A673 (cell line): ENCODE measurements around the gene RHOF. TPM values are rescaled to one million over a fixed set of nuclear protein-coding genes. Genes with fewer than 3 reads are reported as not detected.

Experiments used
- BruUV-seq: library from RNA; stranded (reverse); fragments of 400-500 nt; replicated peaks from 2 replicates; lab custom pipeline; 2021; lab: Mats Ljungman, UMichigan
- CTCF ChIA-PET: fragments of 300-600 bp; sonication (Branson Sonifier 250); formaldehyde crosslinking; loops from one replicate; lab custom pipeline; 2022; ENCODE audit warnings: antibody characterized with exemption; lab: Charles Lee
- POLR2A ChIA-PET: fragments of 300-600 bp; sonication (Branson Sonifier 250); formaldehyde crosslinking; loops from one replicate; lab custom pipeline; 2022; ENCODE audit warnings: antibody characterized with exemption; ENCODE audit not compliant: low non-redundant PET; lab: Charles Lee
- DNase-seq: peaks from one replicate; pipeline ENCODE4 v3.0.0-alpha.2; 2015; ENCODE audit warnings: low spot score
- H3K27ac ChIP-seq: fragments of 200-600 bp; sonication (generic); 2 replicates; pipeline ENCODE4 v1.5.1; 2016; ENCODE audit warnings: mixed run types, low read depth, mild to moderate bottlenecking, mixed read lengths, antibody characterized with exemption, low read length; ENCODE audit not compliant: poor library complexity, severe bottlenecking
- H3K27me3 ChIP-seq: fragments of 200-600 bp; sonication (generic); replicated peaks from 2 replicates; pipeline ENCODE4 v1.6.1; 2017; ENCODE audit warnings: mixed run types, low read depth, mild to moderate bottlenecking, mixed read lengths, antibody characterized with exemption, low read length; ENCODE audit not compliant: insufficient read depth, poor library complexity
- H3K36me3 ChIP-seq: fragments of 200-600 bp; sonication (generic); 2 replicates; pipeline ENCODE4 v1.6.1; 2016; ENCODE audit warnings: mixed run types, mild to moderate bottlenecking, mixed read lengths, antibody characterized with exemption, low read length; ENCODE audit not compliant: insufficient read depth, poor library complexity, severe bottlenecking
- H3K4me1 ChIP-seq: fragments of 200-600 bp; sonication (generic); 2 replicates; pipeline ENCODE4 v1.6.1; 2017; ENCODE audit warnings: mixed run types, mild to moderate bottlenecking, mixed read lengths, antibody characterized with exemption, low read length; ENCODE audit not compliant: insufficient read depth, poor library complexity, severe bottlenecking
- H3K4me3 ChIP-seq: fragments of 200-600 bp; sonication (generic); 2 replicates; pipeline ENCODE4 v1.5.1; 2016; ENCODE audit warnings: low read depth, mixed run types, mild to moderate bottlenecking, mixed read lengths, low read length; ENCODE audit not compliant: poor library complexity, severe bottlenecking
- H3K9me3 ChIP-seq: fragments of 200-600 bp; sonication (generic); 2 replicates; pipeline ENCODE4 v1.6.1; 2016; ENCODE audit warnings: mixed run types, low read depth, mild to moderate bottlenecking, mixed read lengths, antibody characterized with exemption, low read length; ENCODE audit not compliant: poor library complexity, severe bottlenecking
- EZH2 ChIP-seq: fragments of 200-600 bp; sonication (generic); IDR thresholded peaks from 2 replicates; pipeline ENCODE4 v1.6.1; 2017; ENCODE audit warnings: borderline replicate concordance, low read depth, mild to moderate bottlenecking, mixed read lengths, antibody characterized with exemption, low read length; ENCODE audit not compliant: poor library complexity, severe bottlenecking
- intact Hi-C: fragments of 100-400 bp; cut with micrococcal nuclease; formaldehyde crosslinking; loops from one replicate; pipeline ENCODE4 v1.10.0; 2022; ENCODE audit not compliant: unreplicated experiment
- total RNA-seq: library from RNA; stranded (reverse); gene quantifications from 2 replicates; pipeline ENCODE4 v1.2.3, GENCODE V29; 2021
- TF ChIP-seq, protein P1 (sequence below): fragments of 300-800, 200-600 bp; sonication (generic); conservative IDR thresholded peaks from 2 replicates; pipeline ENCODE4 v1.5.1; 2017; ENCODE audit warnings: low read depth, mild to moderate bottlenecking, antibody characterized with exemption, low read length, moderate library complexity, mixed read lengths

Gene RHOF
- total RNA-seq, 1 experiment from 2014 or later = 21.1 TPM

DNA sequence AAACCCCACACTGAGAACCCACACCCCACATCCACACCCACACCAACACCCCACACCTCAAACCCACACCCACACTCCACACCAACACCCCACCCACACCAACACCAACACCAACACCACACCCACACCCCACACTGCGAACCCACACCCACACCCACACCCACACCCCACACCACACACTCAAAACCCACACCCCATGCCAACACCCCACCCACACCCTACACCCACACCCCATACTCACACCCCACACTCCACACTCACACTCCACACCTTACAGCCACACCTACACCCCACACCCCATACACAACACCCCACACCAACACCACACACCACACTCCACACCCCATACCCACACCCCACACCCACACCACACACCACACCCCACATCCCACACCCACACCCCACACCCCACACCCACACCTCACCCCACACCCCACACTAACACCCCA is 43.0 kb downstream of the RHOF start:
- ChIA-PET POLR2A (no interaction called here), CTCF (no interaction called here)
- H3K9me3 ChIP-seq = no peaks in the 10 kb centered on the region
- H3K4me1 ChIP-seq = peaks cover 6% of the 10 kb centered on the region
- H3K27ac ChIP-seq = no peak overlapping the region
- H3K36me3 ChIP-seq = no peaks in the 10 kb centered on the region
- intact Hi-C loops = no loop called here
- H3K27me3 ChIP-seq = no peaks in the 10 kb centered on the region
- TF ChIP-seq EZH2 = no peak
- TF ChIP-seq, protein P1, sequence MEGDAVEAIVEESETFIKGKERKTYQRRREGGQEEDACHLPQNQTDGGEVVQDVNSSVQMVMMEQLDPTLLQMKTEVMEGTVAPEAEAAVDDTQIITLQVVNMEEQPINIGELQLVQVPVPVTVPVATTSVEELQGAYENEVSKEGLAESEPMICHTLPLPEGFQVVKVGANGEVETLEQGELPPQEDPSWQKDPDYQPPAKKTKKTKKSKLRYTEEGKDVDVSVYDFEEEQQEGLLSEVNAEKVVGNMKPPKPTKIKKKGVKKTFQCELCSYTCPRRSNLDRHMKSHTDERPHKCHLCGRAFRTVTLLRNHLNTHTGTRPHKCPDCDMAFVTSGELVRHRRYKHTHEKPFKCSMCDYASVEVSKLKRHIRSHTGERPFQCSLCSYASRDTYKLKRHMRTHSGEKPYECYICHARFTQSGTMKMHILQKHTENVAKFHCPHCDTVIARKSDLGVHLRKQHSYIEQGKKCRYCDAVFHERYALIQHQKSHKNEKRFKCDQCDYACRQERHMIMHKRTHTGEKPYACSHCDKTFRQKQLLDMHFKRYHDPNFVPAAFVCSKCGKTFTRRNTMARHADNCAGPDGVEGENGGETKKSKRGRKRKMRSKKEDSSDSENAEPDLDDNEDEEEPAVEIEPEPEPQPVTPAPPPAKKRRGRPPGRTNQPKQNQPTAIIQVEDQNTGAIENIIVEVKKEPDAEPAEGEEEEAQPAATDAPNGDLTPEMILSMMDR = no peak
- BruUV-seq = no TSS peak
- H3K4me3 ChIP-seq = no peak overlapping the region
- DNase-seq = no peak

DNA sequence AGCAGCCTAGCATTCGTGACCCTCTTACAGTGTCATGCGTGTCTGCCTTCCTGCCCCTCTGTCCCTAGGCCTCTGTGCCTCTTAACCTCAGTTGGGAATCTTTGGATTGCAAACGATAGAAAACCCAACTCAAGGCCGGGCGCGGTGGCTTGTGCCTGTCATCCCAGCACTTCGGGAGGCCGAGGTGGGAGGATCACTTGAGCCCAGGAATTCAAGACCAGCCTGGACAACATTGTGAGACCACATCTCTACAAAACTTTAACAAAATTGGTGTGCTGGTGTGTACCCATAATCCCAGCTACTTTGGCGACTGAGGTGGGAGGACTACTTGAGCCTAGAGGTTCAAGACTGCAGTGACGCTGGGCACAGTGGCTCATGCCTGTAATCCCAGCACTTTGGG is 44.2 kb downstream of the RHOF start:
- DNase-seq = no peak
- H3K36me3 ChIP-seq = no peaks in the 10 kb centered on the region
- intact Hi-C loops = no loop called here
- ChIA-PET POLR2A (no interaction called here), CTCF (no interaction called here)
- H3K27ac ChIP-seq = no peak overlapping the region
- TF ChIP-seq, protein P1 = no peak
- no peak for TF ChIP-seq EZH2
- BruUV-seq = no TSS peak
- H3K27me3 ChIP-seq = no peaks in the 10 kb centered on the region
- peaks cover 6% of the 10 kb centered on the region for H3K4me1 ChIP-seq
- H3K9me3 ChIP-seq = no peaks in the 10 kb centered on the region
- no peak overlapping the region for H3K4me3 ChIP-seq

DNA sequence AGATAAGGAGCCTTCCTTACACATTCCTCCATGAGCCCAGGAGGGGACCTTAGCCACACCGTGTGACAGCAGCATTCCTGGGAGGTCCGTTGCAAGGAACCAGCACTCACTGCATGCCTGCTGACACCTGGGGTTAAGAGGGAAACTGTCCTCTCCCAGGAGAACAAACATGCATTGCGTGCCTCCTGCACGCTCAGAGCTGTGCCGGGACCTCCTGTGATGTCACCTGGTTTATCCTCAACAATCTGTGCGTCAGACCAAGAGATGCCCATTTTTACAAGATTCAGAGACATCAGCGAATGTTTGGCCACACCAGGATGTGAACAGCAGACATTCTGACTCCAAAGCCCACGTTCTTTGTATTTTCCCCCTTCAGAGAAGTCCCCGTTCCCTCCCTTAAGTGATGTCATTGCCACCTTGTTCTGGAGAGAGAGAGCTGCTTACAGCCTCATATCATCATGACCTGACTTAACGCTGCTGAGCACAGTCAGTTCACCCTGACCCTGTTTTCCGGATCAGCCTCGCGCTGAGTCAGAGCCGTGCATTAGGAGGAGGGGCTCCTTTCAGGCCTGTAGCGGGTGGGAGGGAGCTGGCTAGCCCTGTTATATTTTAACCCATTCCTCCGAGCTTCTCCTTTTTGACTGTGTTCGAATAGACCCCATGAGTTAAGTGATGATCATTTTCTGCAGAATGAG is 44.8 kb downstream of the RHOF start:
- H3K36me3 ChIP-seq = no peaks in the 10 kb centered on the region
- peak; percentile 80 for DNase-seq
- BruUV-seq = no TSS peak
- no peaks in the 10 kb centered on the region for H3K27me3 ChIP-seq
- peak overlapping the region; percentile 50 for H3K27ac ChIP-seq
- no peak overlapping the region for H3K4me3 ChIP-seq
- ChIA-PET CTCF (no interaction called here), POLR2A (no interaction called here)
- H3K9me3 ChIP-seq = no peaks in the 10 kb centered on the region
- intact Hi-C loops = no loop called here
- TF ChIP-seq EZH2 = no peak
- TF ChIP-seq, protein P1 = no peak
- H3K4me1 ChIP-seq = peaks cover 6% of the 10 kb centered on the region
